Fibroblast of pulmonary artery (primary cell): ENCODE data around the gene ATP5PD.

ENCODE experiments used
- DNase-seq: peaks from one replicate; pipeline ENCODE4 v3.0.0-alpha.2; 2010; ENCODE audit warnings: low read depth
- H3K4me3 ChIP-seq: replicated peaks from 2 replicates; pipeline ENCODE4 v1.5.1; 2011; ENCODE audit warnings: low read depth, mild to moderate bottlenecking, control low read depth, low read length, moderate library complexity
- TF ChIP-seq, protein P1 (sequence below): IDR thresholded peaks from 2 replicates; pipeline ENCODE4 v1.5.1; 2011; ENCODE audit warnings: mild to moderate bottlenecking, control low read depth, low read length, inconsistent platforms; ENCODE audit errors: missing control alignments

The ATP5PD gene

DNA sequence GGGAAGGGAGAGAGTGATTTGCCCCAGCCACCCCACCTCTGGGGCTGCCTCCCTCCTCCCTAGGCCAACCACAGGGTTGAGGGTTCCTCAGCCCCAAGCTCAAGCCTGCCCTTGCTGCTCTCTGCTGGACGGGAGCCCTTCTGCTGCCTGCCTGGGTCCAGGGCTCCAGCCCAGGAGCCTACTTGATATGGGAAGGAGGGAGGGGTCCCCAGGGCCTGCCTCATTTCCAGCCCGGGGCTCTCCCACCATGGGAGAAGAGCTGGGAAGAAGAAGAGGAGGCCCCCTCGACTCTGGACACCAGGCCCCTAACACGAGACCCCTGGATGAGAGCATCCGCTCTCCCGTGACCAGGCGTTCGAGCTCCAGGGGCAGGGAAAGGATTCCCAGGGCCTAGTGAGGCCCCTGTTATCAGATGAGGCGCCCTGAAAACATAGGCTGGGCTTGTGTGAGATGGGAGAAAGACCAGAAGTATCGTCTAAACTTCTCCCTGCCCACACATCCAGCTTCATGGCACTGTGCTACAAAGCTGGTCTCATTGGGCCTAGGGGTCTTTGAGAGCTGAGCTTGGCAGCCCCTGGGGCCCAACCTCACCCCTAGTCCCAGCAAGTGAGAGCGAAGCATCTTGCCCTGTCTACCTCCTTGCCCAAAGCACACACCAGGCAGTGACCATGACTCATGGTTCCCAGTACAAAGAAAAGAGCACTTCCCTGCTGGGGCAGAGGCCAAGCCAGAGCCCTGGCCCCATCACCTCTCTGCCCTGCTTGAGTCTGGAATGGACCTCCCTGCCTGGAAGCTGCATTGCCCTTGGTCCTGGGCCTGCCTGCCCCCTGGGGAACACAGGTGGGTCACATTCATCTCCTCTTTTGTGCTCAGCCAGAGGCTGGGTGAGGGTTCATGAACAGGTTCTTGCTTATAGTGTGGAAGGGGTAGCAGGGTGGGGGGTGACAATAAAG is 42.0 kb upstream of the ATP5PD start:
- peak overlapping the region; percentile 58 for H3K4me3 ChIP-seq
- DNase-seq: no peak
- TF ChIP-seq, protein P1, sequence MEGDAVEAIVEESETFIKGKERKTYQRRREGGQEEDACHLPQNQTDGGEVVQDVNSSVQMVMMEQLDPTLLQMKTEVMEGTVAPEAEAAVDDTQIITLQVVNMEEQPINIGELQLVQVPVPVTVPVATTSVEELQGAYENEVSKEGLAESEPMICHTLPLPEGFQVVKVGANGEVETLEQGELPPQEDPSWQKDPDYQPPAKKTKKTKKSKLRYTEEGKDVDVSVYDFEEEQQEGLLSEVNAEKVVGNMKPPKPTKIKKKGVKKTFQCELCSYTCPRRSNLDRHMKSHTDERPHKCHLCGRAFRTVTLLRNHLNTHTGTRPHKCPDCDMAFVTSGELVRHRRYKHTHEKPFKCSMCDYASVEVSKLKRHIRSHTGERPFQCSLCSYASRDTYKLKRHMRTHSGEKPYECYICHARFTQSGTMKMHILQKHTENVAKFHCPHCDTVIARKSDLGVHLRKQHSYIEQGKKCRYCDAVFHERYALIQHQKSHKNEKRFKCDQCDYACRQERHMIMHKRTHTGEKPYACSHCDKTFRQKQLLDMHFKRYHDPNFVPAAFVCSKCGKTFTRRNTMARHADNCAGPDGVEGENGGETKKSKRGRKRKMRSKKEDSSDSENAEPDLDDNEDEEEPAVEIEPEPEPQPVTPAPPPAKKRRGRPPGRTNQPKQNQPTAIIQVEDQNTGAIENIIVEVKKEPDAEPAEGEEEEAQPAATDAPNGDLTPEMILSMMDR: no peak

DNA sequence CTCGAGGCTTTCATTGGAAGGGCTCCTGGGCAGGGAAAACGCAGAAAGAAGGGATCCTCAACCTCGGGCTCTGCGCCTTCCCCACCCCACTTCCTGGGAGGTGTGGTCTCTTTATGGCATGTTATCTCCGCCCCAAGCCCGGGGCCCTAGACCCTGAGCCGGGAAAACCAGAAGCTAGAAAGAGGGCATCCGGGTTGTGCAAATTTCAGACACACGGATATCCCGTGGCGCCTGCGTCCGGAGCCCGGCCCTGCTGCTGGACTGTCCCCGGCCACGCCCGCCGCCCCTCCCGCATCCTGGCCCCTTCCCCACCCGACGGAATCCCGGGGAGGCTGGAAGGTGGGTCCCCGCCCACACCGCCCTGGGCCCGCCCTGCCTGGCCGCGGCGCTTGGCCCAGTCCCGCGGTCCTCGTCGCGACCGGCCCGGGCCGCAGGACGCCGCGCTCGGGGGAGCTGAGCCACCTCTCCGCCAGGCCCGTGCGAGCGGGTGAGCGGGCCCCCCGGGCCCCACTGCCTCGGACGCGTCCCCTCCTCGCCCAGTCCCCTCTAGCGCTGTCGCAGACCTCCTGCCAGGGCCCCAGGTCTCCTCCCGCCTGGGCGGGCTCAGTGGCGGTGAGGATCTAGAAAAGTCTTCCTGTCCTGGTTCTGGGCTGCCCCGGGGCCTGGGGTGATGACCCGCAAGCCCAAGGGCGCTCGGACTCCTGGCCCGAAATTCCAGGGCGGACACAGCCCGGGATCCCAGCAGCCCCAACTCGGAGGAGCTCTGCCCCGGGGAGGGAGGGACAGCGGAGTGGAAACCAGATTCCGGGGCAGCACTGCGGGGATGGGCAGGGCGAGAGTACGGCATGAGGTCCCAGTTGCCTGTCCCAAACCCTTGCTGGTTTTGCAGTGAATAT is 41.0 kb upstream of the ATP5PD start, which contains the start of gene SLC16A5:
Gene SLC16A5, plus strand, starts transcription at position 397 of the 896 bp plus-strand sequence. CDS start 5,683 bp downstream, outside the sequence.
- peak; percentile 84 for DNase-seq
- TF ChIP-seq, protein P1: no peak
- peak within 1 kb of the TSS; percentile 58 for H3K4me3 ChIP-seq

DNA sequence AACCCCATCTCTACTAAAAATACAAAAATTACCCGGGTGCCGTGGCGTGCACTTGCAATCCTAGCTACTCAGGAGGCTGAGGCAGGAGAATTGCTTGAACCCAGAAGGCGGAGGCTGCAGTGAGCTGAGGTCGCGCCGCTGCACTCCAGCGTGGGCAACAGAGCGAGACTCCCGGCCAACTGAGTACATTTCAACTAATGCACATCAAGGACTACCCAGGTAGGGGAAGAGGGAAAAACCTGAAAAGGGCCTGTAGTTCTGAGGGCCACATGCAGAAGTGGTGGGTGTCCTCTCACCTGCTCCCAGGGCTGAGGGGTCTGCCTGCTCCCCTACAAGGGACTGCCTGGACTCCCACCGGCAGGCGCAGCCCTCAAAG is 40.4 kb upstream of the ATP5PD start:
- DNase-seq: no peak
- peak overlapping the region; percentile 58 for H3K4me3 ChIP-seq
- TF ChIP-seq, protein P1: no peak

DNA sequence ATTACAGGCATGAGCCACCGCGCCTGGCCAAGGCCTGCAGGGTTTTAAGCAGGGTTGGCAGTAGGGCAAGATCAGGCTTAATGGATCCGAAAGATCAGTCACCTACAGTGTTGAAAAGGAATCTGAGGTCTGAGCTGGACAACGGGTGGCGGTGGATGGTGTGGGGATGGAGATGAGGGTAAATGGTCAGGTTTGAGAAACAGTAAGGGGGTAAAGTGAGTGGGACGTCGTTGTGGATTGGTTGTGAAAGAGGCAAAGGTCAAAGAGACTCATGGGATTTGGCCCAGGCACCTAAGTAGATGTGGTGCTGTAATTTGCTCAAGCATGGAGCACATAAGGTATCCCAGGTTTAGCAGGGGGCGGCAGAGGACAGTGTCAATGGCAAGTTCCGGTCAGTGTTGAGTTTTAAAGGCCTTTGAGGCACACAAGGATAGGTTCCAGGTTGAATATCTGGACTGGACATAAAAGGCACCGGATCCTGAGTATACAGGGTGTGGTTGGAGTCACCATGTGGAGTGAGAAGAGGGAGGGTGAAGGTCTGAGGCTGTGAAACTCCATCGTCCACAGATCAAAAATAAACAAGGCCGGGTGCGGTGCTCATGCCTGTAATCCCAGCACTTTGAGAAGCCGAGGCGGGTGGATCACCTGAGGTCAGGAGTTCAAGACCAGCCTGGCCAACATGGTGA is 39.9 kb upstream of the ATP5PD start:
- no peak for DNase-seq
- H3K4me3 ChIP-seq: no peak overlapping the region

DNA sequence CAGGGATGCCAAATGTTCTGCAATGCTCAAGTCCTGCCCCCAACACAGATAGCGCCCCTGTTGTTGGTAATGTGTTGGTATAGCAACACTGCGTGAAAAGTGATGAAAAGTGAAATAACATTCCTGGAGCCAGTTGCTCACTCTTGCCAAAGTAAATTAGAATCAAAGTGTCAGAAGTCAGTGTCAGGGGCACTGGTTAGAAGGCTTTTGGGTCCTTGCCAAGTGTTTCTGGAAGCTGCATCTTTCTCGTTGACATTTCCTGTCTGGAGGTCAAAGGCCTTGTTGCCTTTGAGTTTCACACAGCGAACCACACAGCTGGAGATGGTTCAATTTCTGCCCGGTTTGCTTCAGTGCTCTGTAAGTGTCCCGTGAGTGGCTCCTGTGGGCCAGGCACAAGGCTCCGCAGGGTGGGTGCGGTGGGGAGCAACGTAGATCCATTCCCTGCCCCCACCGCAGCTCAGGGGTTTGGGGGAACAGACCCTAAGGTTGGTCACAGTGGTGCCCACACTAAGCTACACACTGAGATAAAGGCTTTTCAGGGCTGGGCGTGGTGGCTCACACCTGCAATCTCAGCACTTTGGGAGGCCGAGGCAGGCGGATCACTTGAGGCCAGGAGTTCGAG is 37.4 kb upstream of the ATP5PD start:
- no peak overlapping the region for H3K4me3 ChIP-seq
- peak; percentile 50 for DNase-seq
- TF ChIP-seq, protein P1: no peak

More for the DNA sequence above, 39.9 kb upstream of the ATP5PD start:
- TF ChIP-seq, protein P1: no peak

DNA sequence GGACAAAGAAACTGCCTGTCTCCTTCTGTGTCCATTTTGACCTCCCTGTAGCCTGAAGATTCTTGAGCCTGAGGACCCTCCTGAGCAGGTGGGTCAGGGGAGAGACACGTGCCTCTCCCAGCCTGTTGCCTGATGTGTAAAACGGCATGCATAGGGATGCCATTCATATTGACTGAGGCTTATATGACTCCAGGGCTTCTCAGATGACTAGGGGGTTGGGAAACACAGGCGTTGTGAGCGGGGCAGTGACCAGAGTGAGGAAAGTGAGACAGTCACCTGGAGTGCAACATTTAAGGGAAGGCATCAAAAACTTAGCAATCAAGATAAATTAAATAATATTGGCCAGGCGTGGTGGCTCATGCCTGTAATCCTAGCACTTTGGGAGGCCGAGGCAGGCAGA is 35.9 kb upstream of the ATP5PD start:
- no peak overlapping the region for H3K4me3 ChIP-seq
- TF ChIP-seq, protein P1: no peak
- DNase-seq: no peak
